ENCODE measurements around the gene POTEF.
"Not testable (repeated sequence)": the region's sequence is repeated elsewhere in the genome, so short reads cannot be mapped to it uniquely, and the experiment has no call there.

Gene POTEF

GRCh38 chr2:130025931-130026330, 103.1 kb downstream of the POTEF start:
- not testable (repeated sequence) for H3K9me3 ChIP-seq; H3K27me3 ChIP-seq; H3K4me3 ChIP-seq (ENCODE audit: low read depth, low read length); H3K36me3 ChIP-seq; H3K4me1 ChIP-seq
- peak; percentile 41 for DNase-seq
- TF ChIP-seq, protein P1, sequence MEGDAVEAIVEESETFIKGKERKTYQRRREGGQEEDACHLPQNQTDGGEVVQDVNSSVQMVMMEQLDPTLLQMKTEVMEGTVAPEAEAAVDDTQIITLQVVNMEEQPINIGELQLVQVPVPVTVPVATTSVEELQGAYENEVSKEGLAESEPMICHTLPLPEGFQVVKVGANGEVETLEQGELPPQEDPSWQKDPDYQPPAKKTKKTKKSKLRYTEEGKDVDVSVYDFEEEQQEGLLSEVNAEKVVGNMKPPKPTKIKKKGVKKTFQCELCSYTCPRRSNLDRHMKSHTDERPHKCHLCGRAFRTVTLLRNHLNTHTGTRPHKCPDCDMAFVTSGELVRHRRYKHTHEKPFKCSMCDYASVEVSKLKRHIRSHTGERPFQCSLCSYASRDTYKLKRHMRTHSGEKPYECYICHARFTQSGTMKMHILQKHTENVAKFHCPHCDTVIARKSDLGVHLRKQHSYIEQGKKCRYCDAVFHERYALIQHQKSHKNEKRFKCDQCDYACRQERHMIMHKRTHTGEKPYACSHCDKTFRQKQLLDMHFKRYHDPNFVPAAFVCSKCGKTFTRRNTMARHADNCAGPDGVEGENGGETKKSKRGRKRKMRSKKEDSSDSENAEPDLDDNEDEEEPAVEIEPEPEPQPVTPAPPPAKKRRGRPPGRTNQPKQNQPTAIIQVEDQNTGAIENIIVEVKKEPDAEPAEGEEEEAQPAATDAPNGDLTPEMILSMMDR (IDR thresholded peaks at IDR 0.05; ENCODE audit: low read depth, low read length), result peak; percentile 30; the same call in 1 of the 2 replicates
